Stimulated activated naive CD8-positive, alpha-beta T cell treated with anti-CD3 and anti-CD28 coated beads, Interleukin-15, amount 100 ng/mL, for 72 hours (primary cell): ENCODE measurements around the gene TRPM6.

Experiments
- ATAC-seq: fragments of 150-1000 bp; cut with Tn5 transposase; 2 replicates; pipeline ENCODE4 v1.10.0; 2021; ENCODE audit warnings: mild to moderate bottlenecking, moderate library complexity
- DNase-seq, 2 donors: peaks; one replicate each; pipeline ENCODE4 v3.0.0; 2021 to 2022
- H3K27ac Mint-ChIP-seq, 2 donors: one replicate each; pipeline ENCODE4 v1.8.0; 2022; ENCODE audit warnings: mild to moderate bottlenecking in 2 of 2, mixed read lengths in 2 of 2, moderate library complexity in 2 of 2
- H3K27me3 Mint-ChIP-seq: one replicate; pipeline ENCODE4 v1.8.0; 2022; ENCODE audit warnings: mixed read lengths
- H3K4me1 Mint-ChIP-seq: one replicate; pipeline ENCODE4 v1.8.0; 2022; ENCODE audit warnings: mild to moderate bottlenecking, mixed read lengths
- H3K4me3 Mint-ChIP-seq, 2 donors: one replicate each; pipeline ENCODE4 v1.8.0; 2022; ENCODE audit warnings: mild to moderate bottlenecking in 2 of 2, mixed read lengths in 2 of 2, moderate library complexity in 1 of 2
- H3K9me3 Mint-ChIP-seq, 2 donors: one replicate each; pipeline ENCODE4 v1.8.0; 2022; ENCODE audit warnings: mixed read lengths in 2 of 2

Gene TRPM6

GRCh38 chr9:74770508-74771261 is 117.0 kb downstream of the TRPM6 start:
- H3K27ac Mint-ChIP-seq: no peak overlapping the region
- H3K27me3 Mint-ChIP-seq: peaks cover 43% of the 10 kb centered on the region
- no peak overlapping the region for H3K4me3 Mint-ChIP-seq
- H3K4me1 Mint-ChIP-seq: peaks cover 15% of the 10 kb centered on the region
- H3K9me3 Mint-ChIP-seq: no peaks in the 10 kb centered on the region
- ATAC-seq: peak; percentile 70
- DNase-seq: peak; percentile 13 to 37

GRCh38 chr9:74765481-74765971 is 122.2 kb downstream of the TRPM6 start:
- Mint-ChIP-seq H3K4me1 (no peaks in the 10 kb centered on the region), H3K27me3 (peaks cover 56% of the 10 kb centered on the region), H3K4me3 (no peak overlapping the region), H3K27ac (no peak overlapping the region), H3K9me3 (no peaks in the 10 kb centered on the region)
- ATAC-seq (no peak), DNase-seq (no peak)

GRCh38 chr9:74762950-74763349 is 124.8 kb downstream of the TRPM6 start:
- no peaks in the 10 kb centered on the region for H3K9me3 Mint-ChIP-seq
- no peaks in the 10 kb centered on the region for H3K4me1 Mint-ChIP-seq
- H3K27ac Mint-ChIP-seq: no peak overlapping the region
- no peak for DNase-seq
- no peak overlapping the region for H3K4me3 Mint-ChIP-seq
- ATAC-seq: no peak
- H3K27me3 Mint-ChIP-seq: peaks cover 32% of the 10 kb centered on the region

GRCh38 chr9:74760031-74760700 is 127.6 kb downstream of the TRPM6 start:
- ATAC-seq (peak; percentile 49), DNase-seq (no peak)
- H3K27me3 Mint-ChIP-seq: peaks cover 21% of the 10 kb centered on the region
- H3K4me1 Mint-ChIP-seq: no peaks in the 10 kb centered on the region
- H3K9me3 Mint-ChIP-seq: no peaks in the 10 kb centered on the region
- H3K4me3 Mint-ChIP-seq: no peak overlapping the region
- H3K27ac Mint-ChIP-seq: no peak overlapping the region

GRCh38 chr9:74755999-74756398 is 131.7 kb downstream of the TRPM6 start:
- ATAC-seq (no peak), DNase-seq (no peak)
- Mint-ChIP-seq H3K27me3 (no peaks in the 10 kb centered on the region), H3K4me3 (no peak overlapping the region), H3K27ac (no peak overlapping the region), H3K9me3 (no peaks in the 10 kb centered on the region), H3K4me1 (no peaks in the 10 kb centered on the region)

GRCh38 chr9:74755355-74755754 is 132.4 kb downstream of the TRPM6 start:
- ATAC-seq (no peak), DNase-seq (no peak)
- Mint-ChIP-seq H3K9me3 (no peaks in the 10 kb centered on the region), H3K4me1 (no peaks in the 10 kb centered on the region), H3K27me3 (no peaks in the 10 kb centered on the region), H3K4me3 (no peak overlapping the region), H3K27ac (no peak overlapping the region)

GRCh38 chr9:74753650-74754049 is 134.1 kb downstream of the TRPM6 start:
- no peaks in the 10 kb centered on the region for H3K27me3 Mint-ChIP-seq
- H3K4me3 Mint-ChIP-seq: no peak overlapping the region
- H3K27ac Mint-ChIP-seq: no peak overlapping the region
- no peak for ATAC-seq
- no peaks in the 10 kb centered on the region for H3K4me1 Mint-ChIP-seq
- no peak for DNase-seq
- no peaks in the 10 kb centered on the region for H3K9me3 Mint-ChIP-seq

GRCh38 chr9:74748966-74749365 is 138.8 kb downstream of the TRPM6 start:
- H3K4me1 Mint-ChIP-seq: no peaks in the 10 kb centered on the region
- H3K9me3 Mint-ChIP-seq: no peaks in the 10 kb centered on the region
- peaks cover 30% of the 10 kb centered on the region for H3K27me3 Mint-ChIP-seq
- DNase-seq (no peak), ATAC-seq (no peak)
- no peak overlapping the region for H3K4me3 Mint-ChIP-seq
- no peak overlapping the region for H3K27ac Mint-ChIP-seq

GRCh38 chr9:74742792-74743730 is 144.7 kb downstream of the TRPM6 start:
- ATAC-seq (no peak), DNase-seq (no peak)
- Mint-ChIP-seq H3K9me3 (no peaks in the 10 kb centered on the region), H3K4me1 (no peaks in the 10 kb centered on the region), H3K27me3 (peaks cover 43% of the 10 kb centered on the region), H3K27ac (no peak overlapping the region), H3K4me3 (no peak overlapping the region)

- Mint-ChIP-seq H3K27me3 (peaks cover 42% of the 10 kb centered on the region), H3K4me3 (no peak overlapping the region), H3K4me1 (no peaks in the 10 kb centered on the region), H3K27ac (no peak overlapping the region), H3K9me3 (no peaks in the 10 kb centered on the region)
- DNase-seq (no peak), ATAC-seq (no peak)
Observed at GRCh38 chr9:74742191-74742790, 145.4 kb downstream of the TRPM6 start.

GRCh38 chr9:74736646-74737045 is 151.1 kb downstream of the TRPM6 start:
- no peaks in the 10 kb centered on the region for H3K9me3 Mint-ChIP-seq
- no peak overlapping the region for H3K27ac Mint-ChIP-seq
- DNase-seq: no peak
- H3K4me3 Mint-ChIP-seq: no peak overlapping the region
- ATAC-seq: no peak
- peaks cover 13% of the 10 kb centered on the region for H3K27me3 Mint-ChIP-seq
- H3K4me1 Mint-ChIP-seq: no peaks in the 10 kb centered on the region

- Mint-ChIP-seq H3K27me3 (peaks cover 13% of the 10 kb centered on the region), H3K4me3 (no peak overlapping the region), H3K9me3 (no peaks in the 10 kb centered on the region), H3K27ac (no peak overlapping the region), H3K4me1 (no peaks in the 10 kb centered on the region)
- DNase-seq (no peak), ATAC-seq (no peak)
Observed at GRCh38 chr9:74735761-74736160, 152.0 kb downstream of the TRPM6 start.

- Mint-ChIP-seq H3K27ac (no peak overlapping the region), H3K9me3 (no peaks in the 10 kb centered on the region), H3K4me1 (no peaks in the 10 kb centered on the region), H3K27me3 (peaks cover 8% of the 10 kb centered on the region), H3K4me3 (no peak overlapping the region)
- no peak for ATAC-seq
- no peak for DNase-seq
Observed at GRCh38 chr9:74729136-74729695, 158.5 kb downstream of the TRPM6 start.

GRCh38 chr9:74728176-74728575 is 159.5 kb downstream of the TRPM6 start:
- no peak for ATAC-seq
- Mint-ChIP-seq H3K4me3 (no peak overlapping the region), H3K9me3 (no peaks in the 10 kb centered on the region), H3K4me1 (no peaks in the 10 kb centered on the region), H3K27ac (no peak overlapping the region), H3K27me3 (peaks cover 8% of the 10 kb centered on the region)
- DNase-seq: no peak

GRCh38 chr9:74726581-74726980 is 161.1 kb downstream of the TRPM6 start:
- DNase-seq (no peak), ATAC-seq (no peak)
- Mint-ChIP-seq H3K27me3 (peaks cover 8% of the 10 kb centered on the region), H3K4me1 (no peaks in the 10 kb centered on the region), H3K9me3 (no peaks in the 10 kb centered on the region), H3K4me3 (no peak overlapping the region), H3K27ac (no peak overlapping the region)
